K562 treated with DMSO at 1 percent for 24 hours (cell line): ENCODE measurements around the gene ELMOD2. TPM values are rescaled to one million over a fixed set of nuclear protein-coding genes. Genes with fewer than 3 reads are reported as not detected.

Experiments used
- total RNA-seq: library from RNA; unstranded; fragments of 300-600 nt; gene quantifications from 2 replicates; pipeline ENCODE4 v1.2.3, GENCODE V29; 2022; ENCODE audit warnings: low read depth; ENCODE audit not compliant: insufficient read depth

The ELMOD2 gene
- total RNA-seq, result 13.1 and 13.3 TPM in 2 replicates

GRCh38 chr4:140523857-140524742, at the start of gene ELMOD2:
ELMOD2 (plus strand) TSS chr4:140524168; CDS start chr4:140525429, 1,261 bp downstream.

GRCh38 chr4:140497747-140498636, 26.0 kb upstream of the ELMOD2 start, which contains the start of gene MGAT4D:
MGAT4D (minus strand) TSS chr4:140498293; CDS start chr4:140498222, 71 bp downstream.

GRCh38 chr4:140568507-140569306, 44.7 kb downstream of the ELMOD2 start, which contains the start of gene UCP1:
UCP1 (minus strand) TSS chr4:140568961; CDS start chr4:140568729, 232 bp downstream.

Other genes starting within 250 kb of the ELMOD2 start
- gene SCOC, start 150.5 kb upstream of the ELMOD2 start, total RNA-seq, result 15.4 and 20.6 TPM in 2 replicates
- 11.7 and 12.8 TPM in 2 replicates for gene CLGN, start 96.5 kb upstream of the ELMOD2 start, total RNA-seq
- gene MGAT4D, start 25.9 kb upstream of the ELMOD2 start, total RNA-seq, result not detected in 2 replicates
- not detected in 2 replicates for gene UCP1, start 44.8 kb downstream of the ELMOD2 start, total RNA-seq
- gene TBC1D9, start 232.2 kb downstream of the ELMOD2 start, total RNA-seq, result not detected in 2 replicates